Trophoblast cell (in vitro differentiated cells and primary cell): Measurements from ENCODE around the gene ID3.
A peak's percentile ranks its signal among the peaks of the same experiment; 100 is the strongest.
"Not testable (repeated sequence)": the region's sequence is repeated elsewhere in the genome, so short reads cannot be mapped to it uniquely, and the experiment has no call there.

Experiments
- DNase-seq, 2 donors: peaks; one replicate each; pipeline ENCODE4 v3.0.0-alpha.2; 2016
- H2AFZ ChIP-seq: 2 replicates; pipeline ENCODE4 v1.6.1; 2013; ENCODE audit warnings: low read length, moderate library complexity, mild to moderate bottlenecking; ENCODE audit not compliant: insufficient read depth, poor library complexity
- H2AK5ac ChIP-seq: 2 replicates; pipeline ENCODE4 v1.6.1; 2013; ENCODE audit warnings: mild to moderate bottlenecking, low read length
- H2BK120ac ChIP-seq: 2 replicates; pipeline ENCODE4 v1.6.1; 2013; ENCODE audit warnings: low read length, mild to moderate bottlenecking, moderate library complexity; ENCODE audit not compliant: insufficient read depth, poor library complexity
- H2BK12ac ChIP-seq: 2 replicates; pipeline ENCODE4 v1.6.1; 2013; ENCODE audit warnings: mild to moderate bottlenecking, low read length, moderate library complexity
- H2BK5ac ChIP-seq: 2 replicates; pipeline ENCODE4 v1.6.1; 2013; ENCODE audit warnings: low read length, low read depth, moderate library complexity, mild to moderate bottlenecking; ENCODE audit not compliant: poor library complexity
- H3K14ac ChIP-seq: 2 replicates; pipeline ENCODE4 v1.6.1; 2013; ENCODE audit warnings: mild to moderate bottlenecking, low read length
- H3K18ac ChIP-seq: 2 replicates; pipeline ENCODE4 v1.6.1; 2013; ENCODE audit warnings: mild to moderate bottlenecking, low read length
- H3K23ac ChIP-seq: 2 replicates; pipeline ENCODE4 v1.6.1; 2013; ENCODE audit warnings: low read length
- H3K27ac ChIP-seq: 2 replicates; pipeline ENCODE4 v1.5.1; 2013; ENCODE audit warnings: low read depth, mild to moderate bottlenecking, inconsistent platforms, low read length, moderate library complexity
- H3K27me3 ChIP-seq: 2 replicates; pipeline ENCODE4 v1.6.1; 2013; ENCODE audit warnings: inconsistent platforms, mild to moderate bottlenecking, low read length, moderate library complexity; ENCODE audit not compliant: insufficient read depth
- H3K36me3 ChIP-seq, 2 experiments: 1 replicate in 1 of 2; 2 replicates in 1 of 2; pipeline ENCODE4 v1.6.1; 2013; ENCODE audit warnings: low read length in 2 of 2, mild to moderate bottlenecking in 2 of 2, moderate library complexity in 1 of 2; ENCODE audit not compliant: insufficient read depth in 2 of 2, control insufficient read depth in 1 of 2
- H3K4ac ChIP-seq: 2 replicates; pipeline ENCODE4 v1.6.1; 2013; ENCODE audit warnings: low read depth, mild to moderate bottlenecking, low read length, moderate library complexity
- H3K4me1 ChIP-seq, 2 experiments: 1 replicate in 1 of 2; 2 replicates in 1 of 2; pipeline ENCODE4 v1.6.1; 2013; ENCODE audit warnings: low read length in 2 of 2, mild to moderate bottlenecking in 2 of 2, moderate library complexity in 1 of 2; ENCODE audit not compliant: insufficient read depth in 2 of 2, control insufficient read depth in 1 of 2
- H3K4me2 ChIP-seq: 2 replicates; pipeline ENCODE4 v1.6.1; 2013; ENCODE audit warnings: inconsistent platforms, mild to moderate bottlenecking, low read length, moderate library complexity
- H3K4me3 ChIP-seq: 2 replicates; pipeline ENCODE4 v1.5.1; 2013; ENCODE audit warnings: mild to moderate bottlenecking, low read depth, low read length, inconsistent platforms
- H3K79me1 ChIP-seq: one replicate; pipeline ENCODE4 v1.6.1; 2013; ENCODE audit warnings: low read length
- H3K79me2 ChIP-seq: 2 replicates; pipeline ENCODE4 v1.6.1; 2013; ENCODE audit warnings: low read length, mild to moderate bottlenecking; ENCODE audit not compliant: control insufficient read depth, insufficient read depth, poor library complexity
- H3K9ac ChIP-seq: 2 replicates; pipeline ENCODE4 v1.6.1; 2013; ENCODE audit warnings: mild to moderate bottlenecking, low read length
- H3K9me3 ChIP-seq: 2 replicates; pipeline ENCODE4 v1.6.1; 2013; ENCODE audit warnings: low read depth, mild to moderate bottlenecking, control low read depth, inconsistent platforms, low read length; ENCODE audit not compliant: insufficient read depth
- H4K12ac ChIP-seq: 2 replicates; pipeline ENCODE4 v1.6.1; 2013; ENCODE audit warnings: low read depth, mild to moderate bottlenecking, low read length, moderate library complexity
- H4K8ac ChIP-seq: 2 replicates; pipeline ENCODE4 v1.6.1; 2013; ENCODE audit warnings: low read depth, mild to moderate bottlenecking, low read length, moderate library complexity
- H4K91ac ChIP-seq: one replicate; pipeline ENCODE4 v1.6.1; 2013; ENCODE audit warnings: low read depth, mild to moderate bottlenecking, low read length, moderate library complexity
- WGBS: extraction: QIAGEN DNeasy Blood & Tissue Kit; methylation state at CpG from one replicate; pipeline ENCODE4 v1.1.7; 2013; ENCODE audit warnings: missing lambda C conversion rate; ENCODE audit not compliant: insufficient read length, insufficient coverage; ENCODE audit errors: extremely low coverage; 5-methylcytosine and 5-hydroxymethylcytosine counted together

ID3 gene

GRCh38 chr1:23545851-23546250 lies 13.4 kb downstream of the ID3 start:
- H3K18ac ChIP-seq = no peak overlapping the region
- peaks cover 2 to 3% of the 10 kb centered on the region in 2 experiments for H3K4me1 ChIP-seq
- peaks cover 8% of the 10 kb centered on the region for H3K79me1 ChIP-seq
- H3K9me3 ChIP-seq = no peaks in the 10 kb centered on the region
- H2AFZ ChIP-seq = no peak overlapping the region
- H4K12ac ChIP-seq = no peak overlapping the region
- H3K23ac ChIP-seq = no peak overlapping the region
- H3K14ac ChIP-seq = no peak overlapping the region
- no peak overlapping the region for H3K4me3 ChIP-seq
- peak overlapping the region; percentile 35 for H2BK120ac ChIP-seq
- peak overlapping the region; percentile 85 for H2BK12ac ChIP-seq
- H3K27ac ChIP-seq = no peak overlapping the region
- no peak overlapping the region for H4K8ac ChIP-seq
- no peak overlapping the region for H4K91ac ChIP-seq
- H2AK5ac ChIP-seq = no peak overlapping the region
- no peaks in the 10 kb centered on the region for H3K79me2 ChIP-seq
- no peak overlapping the region for H3K9ac ChIP-seq
- no peak for DNase-seq
- no peaks in the 10 kb centered on the region for H3K36me3 ChIP-seq
- no CpG with 5 or more reads among the region's 9 CpGs for WGBS
- H2BK5ac ChIP-seq = no peak overlapping the region
- no peak overlapping the region for H3K4me2 ChIP-seq
- no peak overlapping the region for H3K4ac ChIP-seq
- no peaks in the 10 kb centered on the region for H3K27me3 ChIP-seq

- H2AFZ ChIP-seq = peak overlapping the region; percentile 23
- no peak overlapping the region for H2BK5ac ChIP-seq
- no peak overlapping the region for H4K12ac ChIP-seq
- no peaks in the 10 kb centered on the region for H3K9me3 ChIP-seq
- H3K36me3 ChIP-seq = no peaks in the 10 kb centered on the region
- no CpG with 5 or more reads among the region's 8 CpGs for WGBS
- peak overlapping the region; percentile 63 for H4K91ac ChIP-seq
- peak overlapping the region; percentile 35 for H2BK120ac ChIP-seq
- no peak overlapping the region for H3K27ac ChIP-seq
- H3K79me1 ChIP-seq = peaks cover 5% of the 10 kb centered on the region
- no peaks in the 10 kb centered on the region for H3K79me2 ChIP-seq
- no peak overlapping the region for H3K14ac ChIP-seq
- H3K27me3 ChIP-seq = no peaks in the 10 kb centered on the region
- H3K9ac ChIP-seq = peak overlapping the region; percentile 5
- H3K4me1 ChIP-seq = no peaks in the 10 kb centered on the region
- DNase-seq = peak; percentile 88 to 96
- H2BK12ac ChIP-seq = peak overlapping the region; percentile 85
- no peak overlapping the region for H3K23ac ChIP-seq
- no peak overlapping the region for H3K4me3 ChIP-seq
- H3K4me2 ChIP-seq = no peak overlapping the region
- no peak overlapping the region for H3K18ac ChIP-seq
- H3K4ac ChIP-seq = peak overlapping the region; percentile 19
- peak overlapping the region; percentile 82 for H2AK5ac ChIP-seq
- peak overlapping the region; percentile 32 for H4K8ac ChIP-seq
Observed at GRCh38 chr1:23544444-23545389, 14.6 kb downstream of the ID3 start.

- H2BK12ac ChIP-seq = no peak overlapping the region
- no peak overlapping the region for H4K91ac ChIP-seq
- H4K12ac ChIP-seq = no peak overlapping the region
- no peak overlapping the region for H2BK120ac ChIP-seq
- H3K27me3 ChIP-seq = no peaks in the 10 kb centered on the region
- H3K9me3 ChIP-seq = no peaks in the 10 kb centered on the region
- no CpG with 5 or more reads among the region's 8 CpGs for WGBS
- H3K27ac ChIP-seq = no peak overlapping the region
- H3K79me1 ChIP-seq = peaks cover 5% of the 10 kb centered on the region
- no peak overlapping the region for H3K9ac ChIP-seq
- DNase-seq = peak; percentile 76 to 83
- H2AK5ac ChIP-seq = no peak overlapping the region
- no peak overlapping the region for H2AFZ ChIP-seq
- no peak overlapping the region for H3K4me3 ChIP-seq
- H3K36me3 ChIP-seq = no peaks in the 10 kb centered on the region
- no peak overlapping the region for H3K4me2 ChIP-seq
- no peak overlapping the region for H3K18ac ChIP-seq
- no peak overlapping the region for H4K8ac ChIP-seq
- no peak overlapping the region for H2BK5ac ChIP-seq
- no peak overlapping the region for H3K14ac ChIP-seq
- H3K23ac ChIP-seq = no peak overlapping the region
- no peaks in the 10 kb centered on the region for H3K79me2 ChIP-seq
- no peak overlapping the region for H3K4ac ChIP-seq
- H3K4me1 ChIP-seq = peaks cover 0 to 2% of the 10 kb centered on the region in 2 experiments
Observed at GRCh38 chr1:23543707-23544443, 15.4 kb downstream of the ID3 start.

GRCh38 chr1:23542940-23543339 lies 16.4 kb downstream of the ID3 start:
- not testable (repeated sequence) for H3K27ac ChIP-seq, H3K4ac ChIP-seq, DNase-seq, H3K36me3 ChIP-seq, H2BK120ac ChIP-seq, H4K8ac ChIP-seq, H4K91ac ChIP-seq, H3K79me1 ChIP-seq, H2AFZ ChIP-seq, H3K4me3 ChIP-seq, H4K12ac ChIP-seq, H3K9me3 ChIP-seq, H3K4me1 ChIP-seq, H3K4me2 ChIP-seq, H3K18ac ChIP-seq, H3K79me2 ChIP-seq, H2BK12ac ChIP-seq, H3K27me3 ChIP-seq, H2AK5ac ChIP-seq, H3K9ac ChIP-seq, H3K14ac ChIP-seq, H3K23ac ChIP-seq, H2BK5ac ChIP-seq
- WGBS = no CpG with 5 or more reads among the region's 5 CpGs
